Measurements from ENCODE around the gene OR6K3. TPM values are rescaled to one million over a fixed set of nuclear protein-coding genes. Genes with fewer than 3 reads are reported as not detected.

The OR6K3 gene
- total RNA-seq, 2 experiments from 2014 or later, result not detected

GRCh38 chr1:158730453-158730852, 9.9 kb upstream of the OR6K3 start:
- Histone ChIP-seq H3K27me3 (ENCODE audit: control insufficient read depth in 1 of 2, insufficient read depth in 2 of 2, low read length in 2 of 2) (peaks cover 0 to 2% of the 10 kb centered on the region in 2 experiments), H3K27ac (ENCODE audit: low read depth in 1 of 2, low read length in 2 of 2) (no peak overlapping the region), H3K9me3 (ENCODE audit: control insufficient read depth in 1 of 2, insufficient read depth in 1 of 2, low read length in 2 of 2) (no peaks in the 10 kb centered on the region), H3K4me3 (ENCODE audit: low read length) (no peak overlapping the region), H3K36me3 (ENCODE audit: insufficient read depth, low read length) (no peaks in the 10 kb centered on the region), H3K4me1 (ENCODE audit: insufficient read depth, low read length) (no peaks in the 10 kb centered on the region)
- ChIA-PET CTCF (no interaction called here), POLR2A (no interaction called here)
- no peak for ATAC-seq (ENCODE audit: poor library complexity)
- H3K36me3 Mint-ChIP-seq (ENCODE audit: low read depth), result no peaks in the 10 kb centered on the region
- H3K27ac Mint-ChIP-seq, result no peak overlapping the region
- no peaks in the 10 kb centered on the region for H3K4me1 Mint-ChIP-seq (ENCODE audit: low read depth)
- no peak for TF ChIP-seq CTCF (IDR thresholded peaks at IDR 0.05)
- DNase-seq, result no peak
- H3K4me3 Mint-ChIP-seq, result no peak overlapping the region
- peaks cover 10% of the 10 kb centered on the region for H3K27me3 Mint-ChIP-seq
- H3K9me3 Mint-ChIP-seq, result no peaks in the 10 kb centered on the region
- intact Hi-C loops (cut with DNase I, micrococcal nuclease), result no loop called here

- no peaks in the 10 kb centered on the region for H3K4me1 ChIP-seq (ENCODE audit: insufficient read depth, low read length)
- intact Hi-C loops (cut with DNase I, micrococcal nuclease), result no loop called here
- H3K36me3 ChIP-seq (ENCODE audit: insufficient read depth, low read length), result no peaks in the 10 kb centered on the region
- TF ChIP-seq CTCF (IDR thresholded peaks at IDR 0.05), result no peak
- H3K27ac ChIP-seq (ENCODE audit: low read depth in 1 of 2, low read length in 2 of 2), result no peak overlapping the region
- ATAC-seq (ENCODE audit: poor library complexity), result no peak
- peaks cover 16% of the 10 kb centered on the region for H3K27me3 Mint-ChIP-seq
- no peaks in the 10 kb centered on the region for H3K36me3 Mint-ChIP-seq (ENCODE audit: low read depth)
- H3K27ac Mint-ChIP-seq, result no peak overlapping the region
- H3K9me3 ChIP-seq (ENCODE audit: control insufficient read depth in 1 of 2, insufficient read depth in 1 of 2, low read length in 2 of 2), result no peaks in the 10 kb centered on the region
- DNase-seq, result no peak
- H3K4me1 Mint-ChIP-seq (ENCODE audit: low read depth), result no peaks in the 10 kb centered on the region
- no peak overlapping the region for H3K4me3 Mint-ChIP-seq
- no peak overlapping the region for H3K4me3 ChIP-seq (ENCODE audit: low read length)
- H3K9me3 Mint-ChIP-seq, result no peaks in the 10 kb centered on the region
- ChIA-PET POLR2A (no interaction called here), CTCF (no interaction called here)
- peaks cover 0 to 4% of the 10 kb centered on the region in 2 experiments for H3K27me3 ChIP-seq (ENCODE audit: control insufficient read depth in 1 of 2, insufficient read depth in 2 of 2, low read length in 2 of 2)
Observed at GRCh38 chr1:158728510-158729225, 8.1 kb upstream of the OR6K3 start.

GRCh38 chr1:158724442-158724841, 3.9 kb upstream of the OR6K3 start:
- intact Hi-C loops (cut with DNase I, micrococcal nuclease), result no loop called here
- H3K4me1 Mint-ChIP-seq (ENCODE audit: low read depth), result no peaks in the 10 kb centered on the region
- ChIA-PET CTCF (no interaction called here), POLR2A (no interaction called here)
- H3K27me3 ChIP-seq (ENCODE audit: control insufficient read depth in 1 of 2, insufficient read depth in 2 of 2, low read length in 2 of 2), result peaks cover 0 to 4% of the 10 kb centered on the region in 2 experiments
- H3K27ac Mint-ChIP-seq, result no peak overlapping the region
- H3K36me3 Mint-ChIP-seq (ENCODE audit: low read depth), result no peaks in the 10 kb centered on the region
- H3K27ac ChIP-seq (ENCODE audit: low read depth in 1 of 2, low read length in 2 of 2), result no peak overlapping the region
- no peak overlapping the region for H3K4me3 ChIP-seq (ENCODE audit: low read length)
- no peak for DNase-seq
- H3K9me3 Mint-ChIP-seq, result no peaks in the 10 kb centered on the region
- H3K27me3 Mint-ChIP-seq, result peaks cover 33% of the 10 kb centered on the region
- no peak for ATAC-seq (ENCODE audit: poor library complexity)
- no peak for TF ChIP-seq CTCF (IDR thresholded peaks at IDR 0.05)
- H3K36me3 ChIP-seq (ENCODE audit: insufficient read depth, low read length), result no peaks in the 10 kb centered on the region
- H3K4me3 Mint-ChIP-seq, result no peak overlapping the region
- no peaks in the 10 kb centered on the region for H3K4me1 ChIP-seq (ENCODE audit: insufficient read depth, low read length)
- no peaks in the 10 kb centered on the region for H3K9me3 ChIP-seq (ENCODE audit: control insufficient read depth in 1 of 2, insufficient read depth in 1 of 2, low read length in 2 of 2)
